Measurements from ENCODE around the gene CCDC172.

Gene CCDC172

DNA sequence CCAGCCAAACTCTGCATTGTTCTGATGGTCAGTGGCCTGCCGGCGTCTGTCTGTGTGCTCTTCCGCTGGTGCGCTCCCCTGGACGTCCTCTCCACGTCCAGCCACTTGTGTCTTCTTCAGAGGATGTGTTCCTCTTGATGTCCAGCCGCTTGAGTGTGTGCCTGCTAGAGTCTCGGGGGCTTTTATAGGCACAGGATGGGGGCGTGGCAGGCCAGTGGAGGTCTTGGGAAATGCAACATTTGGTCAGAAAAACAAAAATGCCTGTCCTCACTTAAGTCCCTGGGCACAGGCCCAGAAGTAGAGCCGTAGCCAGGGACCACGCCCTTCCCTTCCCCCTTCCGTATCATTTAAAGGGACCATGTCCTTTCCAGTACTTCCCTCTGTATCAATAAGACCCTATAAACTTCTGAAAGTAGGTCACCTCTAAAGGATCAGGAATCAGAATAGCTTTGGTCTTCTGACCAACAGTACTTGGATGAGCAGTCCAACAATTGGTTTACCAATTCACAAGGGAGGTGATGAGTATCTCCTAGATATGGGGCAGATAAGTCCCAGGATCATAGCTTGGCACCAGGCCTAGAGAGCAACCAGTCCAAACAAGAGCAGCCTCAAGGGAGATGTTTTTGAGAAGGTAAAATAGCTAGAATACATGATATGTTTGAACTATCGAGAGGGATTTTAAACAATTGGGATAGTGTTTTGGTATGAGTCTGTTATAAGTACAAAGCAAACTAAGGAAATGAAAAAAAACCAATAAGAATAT lies 71.2 kb downstream of the CCDC172 start:
- TF ChIP-seq, protein P1, sequence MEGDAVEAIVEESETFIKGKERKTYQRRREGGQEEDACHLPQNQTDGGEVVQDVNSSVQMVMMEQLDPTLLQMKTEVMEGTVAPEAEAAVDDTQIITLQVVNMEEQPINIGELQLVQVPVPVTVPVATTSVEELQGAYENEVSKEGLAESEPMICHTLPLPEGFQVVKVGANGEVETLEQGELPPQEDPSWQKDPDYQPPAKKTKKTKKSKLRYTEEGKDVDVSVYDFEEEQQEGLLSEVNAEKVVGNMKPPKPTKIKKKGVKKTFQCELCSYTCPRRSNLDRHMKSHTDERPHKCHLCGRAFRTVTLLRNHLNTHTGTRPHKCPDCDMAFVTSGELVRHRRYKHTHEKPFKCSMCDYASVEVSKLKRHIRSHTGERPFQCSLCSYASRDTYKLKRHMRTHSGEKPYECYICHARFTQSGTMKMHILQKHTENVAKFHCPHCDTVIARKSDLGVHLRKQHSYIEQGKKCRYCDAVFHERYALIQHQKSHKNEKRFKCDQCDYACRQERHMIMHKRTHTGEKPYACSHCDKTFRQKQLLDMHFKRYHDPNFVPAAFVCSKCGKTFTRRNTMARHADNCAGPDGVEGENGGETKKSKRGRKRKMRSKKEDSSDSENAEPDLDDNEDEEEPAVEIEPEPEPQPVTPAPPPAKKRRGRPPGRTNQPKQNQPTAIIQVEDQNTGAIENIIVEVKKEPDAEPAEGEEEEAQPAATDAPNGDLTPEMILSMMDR (IDR thresholded peaks at IDR 0.05; ENCODE audit: low read depth, low read length): no peak
- no peak for DNase-seq (ENCODE audit: low read depth in 2 of 2)
- H3K4me3 ChIP-seq (replicated peaks in 1 of 2; ENCODE audit: low read depth in 2 of 2, low read length in 2 of 2): no peak overlapping the region

DNA sequence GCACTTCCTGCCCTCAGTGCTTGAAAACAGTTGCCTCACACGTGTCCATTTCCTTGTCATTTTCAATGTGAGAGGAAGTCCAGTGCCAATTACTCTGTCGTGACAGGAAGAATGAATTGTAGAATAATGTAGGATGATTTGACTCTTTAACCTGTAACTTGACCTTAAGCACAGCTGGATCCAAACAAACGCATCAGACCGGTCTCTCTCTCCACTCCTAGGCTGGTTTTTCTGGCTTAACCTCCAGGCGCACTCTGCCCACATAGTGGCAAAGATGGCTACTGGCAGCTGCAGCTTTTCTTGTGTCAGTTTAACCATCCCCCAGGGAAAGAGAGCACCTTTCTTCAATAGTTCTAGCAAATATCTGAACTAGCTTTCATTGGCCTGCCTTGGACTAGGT lies 74.0 kb downstream of the CCDC172 start:
- DNase-seq (ENCODE audit: low read depth in 2 of 2): no peak
- H3K4me3 ChIP-seq (replicated peaks in 1 of 2; ENCODE audit: low read depth in 2 of 2, low read length in 2 of 2): no peak overlapping the region
- TF ChIP-seq, protein P1 (IDR thresholded peaks at IDR 0.05; ENCODE audit: low read depth, low read length): no peak

DNA sequence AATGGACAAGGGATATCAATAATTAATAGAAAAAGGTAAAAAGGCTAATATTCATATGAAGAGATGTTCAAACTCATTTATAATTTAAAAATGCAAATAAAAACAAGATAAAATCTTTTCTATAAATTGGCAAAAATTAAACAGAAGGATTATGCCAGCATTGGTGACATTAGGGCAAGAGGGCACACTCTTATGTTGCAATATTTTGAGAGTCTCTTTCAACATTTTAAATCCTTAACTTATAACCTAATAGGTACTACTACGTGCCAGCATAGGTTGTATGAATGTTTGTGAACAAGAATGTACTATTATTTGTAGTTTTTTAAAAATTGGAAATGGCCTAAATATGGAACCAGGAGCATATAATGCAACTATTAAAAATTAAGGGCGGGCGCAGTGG lies 78.6 kb downstream of the CCDC172 start:
- no peak overlapping the region for H3K4me3 ChIP-seq (replicated peaks in 1 of 2; ENCODE audit: low read depth in 2 of 2, low read length in 2 of 2)
- TF ChIP-seq, protein P1 (IDR thresholded peaks at IDR 0.05; ENCODE audit: low read depth, low read length): no peak
- DNase-seq (ENCODE audit: low read depth in 2 of 2): no peak

DNA sequence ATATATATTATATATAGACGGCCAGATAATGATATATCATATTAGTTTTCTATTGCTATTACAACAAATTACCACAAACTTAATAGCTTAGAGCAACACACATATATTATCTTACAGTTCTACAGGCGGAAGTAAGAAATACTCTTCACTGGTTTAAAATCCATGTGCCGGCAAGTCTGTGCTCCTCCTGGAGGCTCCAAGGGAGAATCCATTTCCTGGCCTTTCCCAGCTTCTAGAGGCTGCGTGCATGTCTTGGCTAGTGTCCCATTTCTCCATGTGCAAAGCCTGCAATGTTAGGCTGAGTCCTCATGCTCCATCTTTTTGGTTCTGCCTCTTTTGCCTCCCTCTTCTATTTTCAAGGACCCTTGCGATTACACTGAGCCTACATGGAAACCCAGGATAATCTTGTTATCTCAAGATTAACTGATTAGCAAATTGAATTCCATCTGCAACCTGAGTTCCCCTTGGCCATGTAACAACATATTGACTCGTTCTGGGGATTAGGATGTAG lies 79.5 kb downstream of the CCDC172 start:
- DNase-seq (ENCODE audit: low read depth in 2 of 2): no peak
- TF ChIP-seq, protein P1 (IDR thresholded peaks at IDR 0.05; ENCODE audit: low read depth, low read length): no peak
- H3K4me3 ChIP-seq (replicated peaks in 1 of 2; ENCODE audit: low read depth in 2 of 2, low read length in 2 of 2): no peak overlapping the region

DNA sequence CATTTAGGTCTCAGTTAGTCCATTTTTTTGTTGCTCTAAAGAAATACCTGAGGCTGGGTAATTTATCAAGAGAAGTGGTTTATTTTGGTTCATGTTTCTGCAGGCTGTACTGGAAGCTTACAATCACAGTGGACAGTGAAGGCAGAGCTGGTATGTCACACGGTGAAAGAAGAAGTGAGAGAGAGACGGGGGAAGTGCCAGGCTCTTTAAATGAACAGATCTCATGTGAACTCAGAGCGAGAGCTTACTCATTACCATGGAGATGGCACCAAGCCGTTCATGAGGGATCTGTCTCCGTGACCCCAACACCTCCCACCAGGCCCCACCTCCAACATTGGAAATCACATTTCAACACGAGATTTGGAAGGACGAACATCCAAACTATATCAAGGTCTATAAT lies 84.5 kb downstream of the CCDC172 start:
- TF ChIP-seq, protein P1 (IDR thresholded peaks at IDR 0.05; ENCODE audit: low read depth, low read length): no peak
- H3K4me3 ChIP-seq (replicated peaks in 1 of 2; ENCODE audit: low read depth in 2 of 2, low read length in 2 of 2): no peak overlapping the region
- DNase-seq (ENCODE audit: low read depth in 2 of 2): no peak

DNA sequence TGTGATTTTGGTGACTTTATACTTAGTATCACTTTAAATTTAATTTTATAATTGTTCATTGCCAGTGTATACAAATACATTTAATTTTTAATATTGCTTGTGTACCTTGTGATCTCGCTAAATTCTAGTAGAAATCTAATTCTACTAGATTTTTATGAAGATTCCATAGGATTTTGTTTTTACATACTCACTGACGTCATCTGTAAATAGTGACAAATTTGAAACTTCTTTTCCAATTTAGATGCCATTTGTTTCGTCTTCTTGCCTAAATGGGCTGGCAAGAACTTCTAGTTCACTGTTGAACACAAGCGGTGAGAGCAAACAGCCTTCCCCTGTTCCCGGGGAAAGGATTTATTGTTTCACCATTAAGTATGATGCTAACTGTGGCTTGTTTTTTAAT lies 86.1 kb downstream of the CCDC172 start:
- no peak for DNase-seq (ENCODE audit: low read depth in 2 of 2)
- TF ChIP-seq, protein P1 (IDR thresholded peaks at IDR 0.05; ENCODE audit: low read depth, low read length): no peak
- H3K4me3 ChIP-seq (replicated peaks in 1 of 2; ENCODE audit: low read depth in 2 of 2, low read length in 2 of 2): no peak overlapping the region
